Measurements from ENCODE around the gene ATP8B3. TPM values are rescaled to one million over a fixed set of nuclear protein-coding genes. Genes with fewer than 3 reads are reported as not detected.

Gene ATP8B3
- polyA plus RNA-seq, 4 donors = 0.44 to 1.0 (median 0.74) TPM

- no peak for DNase-seq (ENCODE audit: low read depth in 4 of 4, low spot score in 3 of 4)
Observed at GRCh38 chr19:1851654-1852580, 39.8 kb upstream of the ATP8B3 start.

GRCh38 chr19:1850809-1851653, 39.0 kb upstream of the ATP8B3 start:
- DNase-seq (ENCODE audit: low read depth in 4 of 4, low spot score in 3 of 4) = no peak

DNA sequence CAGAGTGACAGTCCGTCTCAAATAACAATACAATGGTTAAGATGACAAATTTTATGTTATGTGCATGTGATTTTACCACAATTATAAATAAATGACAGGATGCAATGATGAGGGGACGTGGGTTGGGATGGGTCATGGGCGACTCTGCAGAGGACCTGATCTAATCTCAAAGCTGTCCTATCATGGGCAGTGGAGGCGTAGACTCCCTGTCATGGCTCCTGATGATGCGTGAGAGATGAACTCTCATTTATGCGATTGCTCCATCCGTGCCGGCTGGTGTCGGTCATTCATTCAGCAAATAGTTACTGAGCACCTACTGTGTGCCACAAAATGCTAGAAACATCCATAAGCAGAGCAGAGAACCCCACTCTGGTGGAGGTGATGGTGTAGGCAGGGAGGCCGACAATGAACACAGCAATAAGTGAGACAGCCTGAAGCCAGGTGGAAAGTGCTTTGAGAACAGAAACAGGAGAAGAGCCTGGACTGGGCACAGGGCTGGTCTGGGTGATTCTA, 37.9 kb upstream of the ATP8B3 start:
- DNase-seq (ENCODE audit: low read depth in 4 of 4, low spot score in 3 of 4) = no peak

GRCh38 chr19:1849132-1849474, 37.0 kb upstream of the ATP8B3 start:
- DNase-seq (ENCODE audit: low read depth in 4 of 4, low spot score in 3 of 4) = no peak

GRCh38 chr19:1848399-1849131, 36.5 kb upstream of the ATP8B3 start, which contains the start of gene REXO1:
Gene REXO1 (minus strand): TSS chr19:1848483. CDS start chr19:1848358, 125 bp downstream.
- peak; percentile 92 to 98 (median 94) for DNase-seq (ENCODE audit: low read depth in 4 of 4, low spot score in 3 of 4)

GRCh38 chr19:1847684-1848398, 35.8 kb upstream of the ATP8B3 start:
- no peak for DNase-seq (ENCODE audit: low read depth in 4 of 4, low spot score in 3 of 4)

GRCh38 chr19:1847348-1847683, 35.2 kb upstream of the ATP8B3 start:
- DNase-seq (ENCODE audit: low read depth in 4 of 4, low spot score in 3 of 4) = no peak

DNA sequence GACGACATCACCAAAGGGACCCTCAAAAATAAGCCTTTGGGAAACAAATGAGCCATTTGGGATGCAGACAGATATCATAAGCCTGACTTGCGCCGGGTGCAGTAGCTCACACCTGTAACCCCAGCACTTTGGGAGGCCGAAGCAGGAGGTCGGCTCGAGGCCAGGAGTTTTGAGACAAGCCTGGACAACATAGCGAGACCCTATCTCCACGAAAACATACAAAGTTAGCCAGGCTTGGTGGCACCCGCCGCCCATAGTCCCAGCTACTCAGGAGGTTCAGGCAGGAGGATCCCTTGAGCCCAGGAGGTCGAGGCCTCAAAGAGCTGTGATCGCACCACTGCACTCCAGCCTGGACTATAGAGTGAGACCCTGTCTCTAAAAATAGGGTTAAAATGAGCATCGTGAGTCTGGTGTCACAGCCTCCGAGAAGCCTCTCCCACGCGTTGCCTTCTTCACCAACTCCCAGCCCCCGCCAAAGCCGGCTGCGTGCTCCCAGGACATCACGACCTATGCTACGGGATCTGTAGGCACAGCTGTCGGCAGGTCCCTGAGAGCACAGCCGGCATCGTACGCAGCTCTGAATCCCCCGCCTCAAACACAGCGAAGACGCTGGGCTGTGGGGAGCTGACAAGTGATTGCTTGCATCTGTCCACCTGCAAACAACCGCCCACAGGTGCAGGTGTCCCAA, 34.6 kb upstream of the ATP8B3 start:
- DNase-seq (ENCODE audit: low read depth in 4 of 4, low spot score in 3 of 4) = no peak

GRCh38 chr19:1845642-1846041, 33.6 kb upstream of the ATP8B3 start:
- DNase-seq (ENCODE audit: low read depth in 4 of 4, low spot score in 3 of 4) = no peak

- DNase-seq (ENCODE audit: low read depth in 4 of 4, low spot score in 3 of 4) = no peak
Observed at GRCh38 chr19:1845125-1845515, 33.0 kb upstream of the ATP8B3 start.

- no peak for DNase-seq (ENCODE audit: low read depth in 4 of 4, low spot score in 3 of 4)
Observed at GRCh38 chr19:1844513-1845124, 32.5 kb upstream of the ATP8B3 start.

GRCh38 chr19:1843646-1844394, 31.7 kb upstream of the ATP8B3 start:
- DNase-seq (ENCODE audit: low read depth in 4 of 4, low spot score in 3 of 4) = no peak

DNA sequence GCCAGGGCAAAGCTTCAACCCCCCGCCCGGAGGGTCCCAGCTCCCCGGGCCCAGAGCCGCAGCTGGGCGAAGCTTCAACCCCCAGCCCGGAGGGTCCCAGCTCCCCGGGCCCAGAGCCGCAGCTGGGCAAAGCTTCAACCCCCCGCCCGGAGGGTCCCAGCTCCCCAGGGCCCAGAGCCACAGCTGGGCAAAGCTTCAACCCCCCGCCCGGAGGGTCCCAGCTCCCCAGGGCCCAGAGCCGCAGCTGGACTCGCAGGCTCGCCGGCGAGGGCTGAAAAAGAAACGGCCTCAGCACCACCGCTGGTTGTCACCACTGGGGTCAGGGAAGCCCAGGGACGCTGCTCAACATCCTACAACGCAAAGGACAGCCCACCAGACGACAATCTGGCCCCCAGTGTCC, 31.0 kb upstream of the ATP8B3 start:
- DNase-seq (ENCODE audit: low read depth in 4 of 4, low spot score in 3 of 4) = no peak

DNA sequence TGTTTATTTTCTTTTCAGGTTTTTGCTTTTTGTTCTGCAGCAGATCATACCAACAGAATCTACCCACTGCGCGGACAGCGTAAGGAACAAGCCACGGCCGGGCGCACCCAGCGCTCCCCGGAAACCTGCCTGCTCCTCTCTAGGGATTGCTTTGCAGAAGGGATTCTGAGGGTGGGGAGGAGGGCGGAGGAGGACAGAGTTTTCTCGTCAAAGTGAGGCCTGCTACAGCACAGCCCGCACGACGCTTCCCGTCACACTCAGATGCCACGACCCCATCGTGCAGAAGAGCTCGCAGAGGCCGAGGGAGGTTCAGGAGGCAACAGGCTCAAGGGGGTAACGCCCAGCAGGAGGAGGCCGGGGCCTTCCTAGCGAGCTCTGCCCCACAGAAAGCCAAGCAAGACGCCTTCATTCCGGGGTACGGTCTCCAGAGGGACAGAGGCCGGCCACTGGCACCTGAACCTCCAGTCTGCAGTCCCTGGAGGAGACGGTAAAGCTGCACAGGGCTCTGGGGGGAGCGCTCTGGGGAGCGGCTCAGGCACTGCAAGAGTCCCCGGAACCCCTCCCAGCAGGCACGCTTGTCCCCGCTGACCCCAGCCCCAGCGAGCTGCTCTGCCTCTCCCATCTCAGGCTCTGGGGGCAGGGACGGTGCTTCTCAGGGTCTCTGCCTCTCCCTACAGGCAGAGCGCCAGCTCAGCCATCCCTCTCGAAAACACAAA, 29.3 kb upstream of the ATP8B3 start:
- DNase-seq (ENCODE audit: low read depth in 4 of 4, low spot score in 3 of 4) = no peak

GRCh38 chr19:1840541-1841115, 28.6 kb upstream of the ATP8B3 start:
- DNase-seq (ENCODE audit: low read depth in 4 of 4, low spot score in 3 of 4) = no peak

- DNase-seq (ENCODE audit: low read depth in 4 of 4, low spot score in 3 of 4) = no peak
Observed at GRCh38 chr19:1839658-1840540, 27.8 kb upstream of the ATP8B3 start.
